Heart left ventricle (tissue), 13 donors: ENCODE data around the gene HECTD2.

ENCODE experiments used
- POLR2A ChIP-seq, 2 donors: fragments of 450-650 bp; IDR thresholded peaks; one replicate each; pipeline ENCODE4 v1.6.1; 2017; ENCODE audit warnings: antibody characterized with exemption in 2 of 2, mild to moderate bottlenecking in 2 of 2, moderate library complexity in 2 of 2
- TF ChIP-seq, protein P1 (sequence below), 12 donors: fragments of 200-600 bp; sonication (generic) in 4 of 12; IDR thresholded peaks; one replicate each; pipeline versions ENCODE4 v1.5.0 to v1.8.0; 2018 to 2022; ENCODE audit warnings: antibody characterized with exemption in 12 of 12, mild to moderate bottlenecking in 5 of 12
- donor health status: ischemic (EF 13 %, LVEDD 7.1; RV severe dilation, severe dysfunction).
- donor health status: DM: no; HTN: yes; CAD: no.
- donor health status: DM: no; HTN: no; CAD: no.
- donor health status: ischemic (EF 25% LVEDD 6.9; RV normal size, moderate dysfunction).
- donor health status: ischemic (EF 25% LVEDD 5.7; RV mildly dilated, moderate dysfunction).
- donor health status: ischemic (EF 35%, LVEDD 5.7; RV mildly dilated, moderate dysfunction).
- donor health status: nonischemic (EF 11% LVEDD 7.7; RV severe dilation, severe dysfunction).
- donor health status: DM: yes; HTN: yes; CAD: no.
- donor health status: PGD.
- donor health status: ischemic (EF 29% LVEDD 5.4; RV normal size, mild dysfunction).
- donor health status: nonischemic (EF 23%, LVEDD 6.1; RV moderate dilation, normal function).

DNA sequence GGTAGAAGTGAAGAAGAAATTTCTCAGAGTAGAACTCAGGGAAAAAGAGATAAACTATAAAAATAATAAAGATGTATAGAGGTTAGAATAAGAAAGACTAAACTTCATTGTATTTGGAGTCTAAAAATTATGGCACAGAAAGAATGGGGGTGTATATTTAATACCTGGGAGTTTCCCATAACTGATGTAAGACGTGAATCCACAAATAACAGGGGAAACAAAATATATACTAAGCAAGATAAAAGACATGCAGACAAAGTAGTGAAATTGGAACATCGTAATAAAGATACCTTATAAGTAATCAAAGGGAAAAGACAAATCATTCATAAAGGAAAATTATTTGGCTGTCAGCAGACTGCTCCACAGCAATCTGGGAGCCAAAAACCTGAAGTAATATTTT, 62.8 kb downstream of the HECTD2 start:
- TF ChIP-seq, protein P1, sequence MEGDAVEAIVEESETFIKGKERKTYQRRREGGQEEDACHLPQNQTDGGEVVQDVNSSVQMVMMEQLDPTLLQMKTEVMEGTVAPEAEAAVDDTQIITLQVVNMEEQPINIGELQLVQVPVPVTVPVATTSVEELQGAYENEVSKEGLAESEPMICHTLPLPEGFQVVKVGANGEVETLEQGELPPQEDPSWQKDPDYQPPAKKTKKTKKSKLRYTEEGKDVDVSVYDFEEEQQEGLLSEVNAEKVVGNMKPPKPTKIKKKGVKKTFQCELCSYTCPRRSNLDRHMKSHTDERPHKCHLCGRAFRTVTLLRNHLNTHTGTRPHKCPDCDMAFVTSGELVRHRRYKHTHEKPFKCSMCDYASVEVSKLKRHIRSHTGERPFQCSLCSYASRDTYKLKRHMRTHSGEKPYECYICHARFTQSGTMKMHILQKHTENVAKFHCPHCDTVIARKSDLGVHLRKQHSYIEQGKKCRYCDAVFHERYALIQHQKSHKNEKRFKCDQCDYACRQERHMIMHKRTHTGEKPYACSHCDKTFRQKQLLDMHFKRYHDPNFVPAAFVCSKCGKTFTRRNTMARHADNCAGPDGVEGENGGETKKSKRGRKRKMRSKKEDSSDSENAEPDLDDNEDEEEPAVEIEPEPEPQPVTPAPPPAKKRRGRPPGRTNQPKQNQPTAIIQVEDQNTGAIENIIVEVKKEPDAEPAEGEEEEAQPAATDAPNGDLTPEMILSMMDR (IDR thresholded peaks at IDR 0.05): no peak
- no peak for TF ChIP-seq POLR2A (IDR thresholded peaks at IDR 0.05)
